Subcutaneous abdominal adipose tissue (tissue), 5 donors: ENCODE results near the gene HSDL1.
A peak's percentile ranks its signal among the peaks of the same experiment; 100 is the strongest.

Experiments
- H3K27ac ChIP-seq: one replicate; pipeline ENCODE4 v1.7.0; 2013; ENCODE audit warnings: low read depth, mild to moderate bottlenecking, inconsistent platforms, low read length, moderate library complexity
- H3K27me3 ChIP-seq, 5 donors: one replicate each; pipeline ENCODE4 v1.7.0; 2013; ENCODE audit warnings: low read length in 5 of 5, inconsistent platforms in 1 of 5; ENCODE audit not compliant: control insufficient read depth in 5 of 5, insufficient read depth in 4 of 5
- H3K36me3 ChIP-seq, 5 donors: one replicate each; pipeline ENCODE4 v1.7.0; 2013; ENCODE audit warnings: low read length in 5 of 5; ENCODE audit not compliant: control insufficient read depth in 5 of 5, insufficient read depth in 5 of 5
- H3K4me1 ChIP-seq, 5 donors: one replicate each; pipeline ENCODE4 v1.7.0; 2013; ENCODE audit warnings: low read length in 5 of 5, mild to moderate bottlenecking in 3 of 5, moderate library complexity in 1 of 5; ENCODE audit not compliant: control insufficient read depth in 5 of 5, insufficient read depth in 5 of 5
- H3K4me3 ChIP-seq, 5 donors: one replicate each; pipeline ENCODE4 v1.7.0; 2013; ENCODE audit warnings: low read length in 5 of 5, low read depth in 1 of 5
- H3K9ac ChIP-seq, 5 donors: one replicate each; pipeline ENCODE4 v1.7.0; 2013; ENCODE audit warnings: low read length in 5 of 5, mild to moderate bottlenecking in 4 of 5, moderate library complexity in 3 of 5
- H3K9me3 ChIP-seq, 5 donors: one replicate each; pipeline ENCODE4 v1.7.0; 2013; ENCODE audit warnings: low read length in 5 of 5; ENCODE audit not compliant: control insufficient read depth in 5 of 5
- donor health status: healthy.
- donor health status: healthy.
- donor health status: healthy.
- donor health status: healthy.
- donor health status: healthy.

Gene HSDL1

DNA sequence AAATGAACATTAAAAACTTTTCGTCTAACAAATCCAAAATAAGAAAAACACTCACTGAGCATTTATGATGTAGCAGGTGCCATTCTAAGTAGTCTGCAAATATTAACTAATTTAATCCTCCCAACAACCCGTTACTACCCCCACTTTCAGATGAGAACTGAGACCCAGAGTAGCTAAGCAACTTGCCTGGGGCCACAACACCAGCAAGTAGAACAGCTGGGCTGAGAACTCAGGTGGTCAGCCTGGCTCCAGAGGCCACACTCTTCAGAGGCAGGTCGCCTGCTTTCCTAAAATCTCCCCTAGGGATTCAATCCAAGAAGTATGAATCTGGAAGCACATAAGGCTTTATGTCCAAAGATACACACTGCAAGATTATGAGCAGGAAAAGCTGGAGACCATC, 34.5 kb downstream of the HSDL1 start:
- Histone ChIP-seq H3K27ac (no peak overlapping the region), H3K9ac (no peak overlapping the region), H3K9me3 (no peaks in the 10 kb centered on the region), H3K36me3 (peaks cover 0 to 33% (median 23%) of the 10 kb centered on the region in 5 donors), H3K27me3 (no peaks in the 10 kb centered on the region), H3K4me3 (no peak overlapping the region), H3K4me1 (peaks cover 3 to 10% (median 6%) of the 10 kb centered on the region in 5 donors)

DNA sequence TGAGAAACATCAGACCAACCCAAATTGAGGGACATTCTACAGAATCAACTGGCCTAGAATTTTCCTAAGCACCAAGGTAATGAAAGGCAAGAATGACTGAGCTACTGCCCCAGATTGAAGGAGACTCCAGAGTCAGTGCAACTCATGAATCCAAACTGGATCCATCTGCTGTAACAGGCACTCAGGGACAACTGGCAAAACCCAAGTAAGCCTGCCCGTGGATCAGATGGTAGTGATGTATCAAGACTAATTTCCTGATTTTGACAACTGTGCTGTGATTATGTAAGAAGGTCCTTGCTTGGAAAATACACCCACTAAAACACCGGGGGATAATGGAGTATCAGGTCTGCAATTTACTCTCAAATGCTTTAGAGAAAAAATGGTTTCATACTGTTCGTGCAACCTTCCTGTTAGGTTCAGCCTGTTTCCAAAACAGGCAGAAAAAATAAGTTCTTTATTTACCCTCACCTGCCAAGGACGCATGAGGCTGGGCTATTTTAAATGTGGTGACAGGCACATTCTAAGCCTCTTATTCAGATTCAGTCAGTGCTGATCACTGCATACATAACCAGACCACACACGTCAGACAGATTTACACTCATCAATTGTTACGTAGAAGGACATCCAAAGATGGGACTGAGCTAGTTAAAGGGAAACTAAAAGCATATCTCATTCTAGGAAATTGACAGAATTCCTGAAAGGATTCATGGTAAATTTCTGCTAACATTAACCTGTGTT, 35.2 kb downstream of the HSDL1 start:
- Histone ChIP-seq H3K4me3 (no peak overlapping the region), H3K9me3 (no peaks in the 10 kb centered on the region), H3K36me3 (peaks cover 0 to 36% (median 28%) of the 10 kb centered on the region in 5 donors), H3K9ac (peak overlapping the region in 2 of 5 donors; percentile 0 to 4), H3K27me3 (no peaks in the 10 kb centered on the region), H3K4me1 (peaks cover 0 to 4% (median 0%) of the 10 kb centered on the region in 5 donors), H3K27ac (no peak overlapping the region)

- H3K9me3 ChIP-seq: no peaks in the 10 kb centered on the region
- H3K27me3 ChIP-seq: no peaks in the 10 kb centered on the region
- H3K27ac ChIP-seq: no peak overlapping the region
- H3K9ac ChIP-seq: peak overlapping the region in 1 of 5 donors; percentile 48
- peaks cover 0 to 36% (median 28%) of the 10 kb centered on the region in 5 donors for H3K36me3 ChIP-seq
- H3K4me3 ChIP-seq: no peak overlapping the region
- H3K4me1 ChIP-seq: peaks cover 0 to 15% (median 13%) of the 10 kb centered on the region in 5 donors
These were observed 37.1 kb downstream of the HSDL1 start for GRCh38 chr16:84107921-84108320.

GRCh38 chr16:84105948-84106740, 38.8 kb downstream of the HSDL1 start:
- Histone ChIP-seq H3K36me3 (peaks cover 0 to 36% (median 32%) of the 10 kb centered on the region in 5 donors), H3K27ac (no peak overlapping the region), H3K9me3 (no peaks in the 10 kb centered on the region), H3K4me3 (no peak overlapping the region), H3K9ac (peak overlapping the region in 2 of 5 donors; percentile 2 to 12), H3K27me3 (no peaks in the 10 kb centered on the region), H3K4me1 (peaks cover 0 to 20% (median 13%) of the 10 kb centered on the region in 5 donors)

GRCh38 chr16:84105301-84105815, 39.6 kb downstream of the HSDL1 start:
- Histone ChIP-seq H3K4me3 (no peak overlapping the region), H3K27ac (no peak overlapping the region), H3K36me3 (peaks cover 0 to 30% (median 26%) of the 10 kb centered on the region in 5 donors), H3K9me3 (no peaks in the 10 kb centered on the region), H3K9ac (peak overlapping the region in 1 of 5 donors; percentile 12), H3K27me3 (no peaks in the 10 kb centered on the region), H3K4me1 (peaks cover 0 to 20% (median 13%) of the 10 kb centered on the region in 5 donors)

DNA sequence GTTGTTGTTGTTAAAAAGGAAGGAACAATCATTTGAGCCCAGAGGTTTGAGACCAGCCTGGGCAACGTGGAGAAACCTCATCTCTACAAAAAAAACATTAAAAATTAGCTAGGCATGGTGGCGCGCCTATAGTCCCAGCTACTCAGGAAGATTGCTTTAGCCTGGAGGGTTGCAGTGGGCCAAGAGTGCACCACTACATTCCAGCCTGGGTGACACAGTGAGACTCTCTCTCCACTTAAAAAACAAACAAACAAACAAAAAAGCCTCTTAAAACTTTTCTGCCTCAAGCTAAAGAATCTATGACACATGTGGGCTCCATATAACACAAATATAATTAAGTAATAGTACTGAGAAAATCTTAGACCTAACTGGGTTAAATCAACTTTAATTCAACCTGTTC, 40.7 kb downstream of the HSDL1 start:
- H3K4me1 ChIP-seq: peaks cover 0 to 20% (median 13%) of the 10 kb centered on the region in 5 donors
- no peak overlapping the region for H3K4me3 ChIP-seq
- H3K36me3 ChIP-seq: peaks cover 0 to 31% (median 26%) of the 10 kb centered on the region in 5 donors
- no peak overlapping the region for H3K27ac ChIP-seq
- H3K27me3 ChIP-seq: no peaks in the 10 kb centered on the region
- H3K9ac ChIP-seq: no peak overlapping the region
- H3K9me3 ChIP-seq: no peaks in the 10 kb centered on the region

DNA sequence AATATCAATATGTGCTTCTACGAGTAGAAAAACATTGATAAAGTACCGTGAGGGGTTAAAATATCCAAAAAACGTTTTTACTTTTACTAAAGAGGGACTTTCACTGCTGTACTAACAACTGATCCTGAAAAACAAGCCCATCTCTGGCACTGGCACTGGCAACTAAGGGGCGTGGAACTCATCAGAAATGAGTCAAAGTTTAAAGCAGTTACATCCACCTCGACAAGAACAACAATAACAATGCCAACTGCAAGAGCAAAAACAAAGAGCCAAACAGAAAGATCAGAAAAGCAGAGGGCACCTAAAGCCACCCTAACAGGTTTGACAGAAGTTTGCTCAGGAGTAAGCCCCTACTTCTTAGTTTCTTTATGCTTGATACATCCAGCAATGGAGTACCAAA, 41.3 kb downstream of the HSDL1 start:
- Histone ChIP-seq H3K4me3 (peak overlapping the region in 3 of 5 donors; percentile 3 to 23 (median 22)), H3K9ac (peak overlapping the region in 2 of 5 donors; percentile 25 to 51), H3K9me3 (no peaks in the 10 kb centered on the region), H3K27ac (no peak overlapping the region), H3K27me3 (no peaks in the 10 kb centered on the region), H3K36me3 (peaks cover 5 to 32% (median 22%) of the 10 kb centered on the region in 5 donors), H3K4me1 (peaks cover 0 to 20% (median 13%) of the 10 kb centered on the region in 5 donors)

GRCh38 chr16:84098939-84099338, 46.0 kb downstream of the HSDL1 start:
- no peaks in the 10 kb centered on the region for H3K27me3 ChIP-seq
- peaks cover 0 to 16% (median 9%) of the 10 kb centered on the region in 5 donors for H3K4me1 ChIP-seq
- no peak overlapping the region for H3K9ac ChIP-seq
- H3K4me3 ChIP-seq: no peak overlapping the region
- peaks cover 23 to 54% (median 38%) of the 10 kb centered on the region in 5 donors for H3K36me3 ChIP-seq
- no peaks in the 10 kb centered on the region for H3K9me3 ChIP-seq
- H3K27ac ChIP-seq: no peak overlapping the region

GRCh38 chr16:84096447-84097005, 48.5 kb downstream of the HSDL1 start:
- H3K36me3 ChIP-seq: peaks cover 31 to 74% (median 62%) of the 10 kb centered on the region in 5 donors

More at GRCh38 chr16:84096447-84097005, 48.5 kb downstream of the HSDL1 start:
- H3K4me1 ChIP-seq: no peaks in the 10 kb centered on the region
- no peak overlapping the region for H3K9ac ChIP-seq
- no peak overlapping the region for H3K4me3 ChIP-seq
- H3K9me3 ChIP-seq: no peaks in the 10 kb centered on the region
- H3K27me3 ChIP-seq: no peaks in the 10 kb centered on the region
- no peak overlapping the region for H3K27ac ChIP-seq
